BLaER1 treated with 17β-estradiol and CSF1 and Interleukin-3, amounts not matched to agents 10 nM and 100 nM (cell line): ENCODE data around the gene GFAP.

Experiments
- H3K27ac ChIP-seq, 11 experiments: shearing (Covaris generic); formaldehyde crosslinking; 2 replicates each; pipeline ENCODE4 v1.8.1; 2022
- H3K27me3 ChIP-seq, 11 experiments: shearing (Covaris generic); formaldehyde crosslinking; 2 replicates each; pipeline ENCODE4 v1.8.1; 2022
- H3K36me3 ChIP-seq, 11 experiments: shearing (Covaris generic); formaldehyde crosslinking; 2 replicates each; pipeline ENCODE4 v1.8.1; 2022
- H3K4me1 ChIP-seq, 10 experiments: shearing (Covaris generic); formaldehyde crosslinking; 2 replicates each; pipeline ENCODE4 v1.8.1; 2022
- H3K4me2 ChIP-seq, 11 experiments: shearing (Covaris generic); formaldehyde crosslinking; 2 replicates each; pipeline ENCODE4 v1.8.1; 2022
- H3K4me3 ChIP-seq, 10 experiments: shearing (Covaris generic); formaldehyde crosslinking; 2 replicates each; pipeline ENCODE4 v1.8.1; 2022
- H3K9ac ChIP-seq, 11 experiments: shearing (Covaris generic); formaldehyde crosslinking; 2 replicates each; pipeline ENCODE4 v1.8.1; 2022
- H3K9me3 ChIP-seq, 11 experiments: shearing (Covaris generic); formaldehyde crosslinking; replicated peaks in 1 of 11; 2 replicates each; pipeline ENCODE4 v1.8.1; 2022
- H4K20me1 ChIP-seq, 11 experiments: shearing (Covaris generic); formaldehyde crosslinking; 2 replicates each; pipeline ENCODE4 v1.8.1; 2022
- Cebpa-rat ChIP-seq, 11 experiments: shearing (Covaris generic); IDR thresholded peaks; 2 replicates each; pipeline ENCODE4 v1.8.1; 2022

Gene GFAP

DNA sequence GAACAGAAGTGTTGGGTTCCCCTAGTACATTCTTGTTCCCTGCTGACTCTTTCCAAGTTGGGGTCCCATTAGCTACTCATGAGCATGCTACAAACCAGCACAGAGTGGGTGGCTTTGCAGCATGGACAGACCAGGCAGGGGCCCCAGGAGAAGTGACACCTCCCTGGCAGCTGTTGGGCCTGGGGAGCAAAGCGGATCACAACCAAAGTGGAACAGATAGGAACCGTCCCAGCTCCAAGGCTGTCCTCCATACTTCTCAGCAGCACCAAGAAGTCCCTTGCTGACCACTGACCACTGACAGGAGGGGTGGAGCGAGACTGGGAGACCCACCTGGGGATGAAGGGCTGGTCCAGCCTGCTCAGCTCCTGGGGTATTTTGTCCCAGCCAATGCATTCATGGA is 12.4 kb upstream of the GFAP start:
- Histone ChIP-seq H3K4me3 (no peak overlapping the region), H3K4me2 (peak overlapping the region in 1 of 11 experiments; percentile 4; a peak in 1 of 22 replicates), H3K27ac (no peak overlapping the region; a peak in 1 of 22 replicates), H4K20me1 (peaks cover 0 to 73% (median 38%) of the 10 kb centered on the region in 11 experiments; a peak in 14 of 22 replicates), H3K9ac (peak overlapping the region in 1 of 11 experiments; percentile 19; a peak in 1 of 22 replicates), H3K4me1 (peaks cover 0 to 18% (median 12%) of the 10 kb centered on the region in 10 experiments; a peak in 14 of 20 replicates), H3K27me3 (no peaks in the 10 kb centered on the region), H3K36me3 (peaks cover 4 to 85% (median 74%) of the 10 kb centered on the region in 11 experiments; a peak in 20 of 22 replicates), H3K9me3 (no peaks in the 10 kb centered on the region)
- no peak for TF ChIP-seq Cebpa-rat (IDR thresholded peaks at IDR 0.05)

DNA sequence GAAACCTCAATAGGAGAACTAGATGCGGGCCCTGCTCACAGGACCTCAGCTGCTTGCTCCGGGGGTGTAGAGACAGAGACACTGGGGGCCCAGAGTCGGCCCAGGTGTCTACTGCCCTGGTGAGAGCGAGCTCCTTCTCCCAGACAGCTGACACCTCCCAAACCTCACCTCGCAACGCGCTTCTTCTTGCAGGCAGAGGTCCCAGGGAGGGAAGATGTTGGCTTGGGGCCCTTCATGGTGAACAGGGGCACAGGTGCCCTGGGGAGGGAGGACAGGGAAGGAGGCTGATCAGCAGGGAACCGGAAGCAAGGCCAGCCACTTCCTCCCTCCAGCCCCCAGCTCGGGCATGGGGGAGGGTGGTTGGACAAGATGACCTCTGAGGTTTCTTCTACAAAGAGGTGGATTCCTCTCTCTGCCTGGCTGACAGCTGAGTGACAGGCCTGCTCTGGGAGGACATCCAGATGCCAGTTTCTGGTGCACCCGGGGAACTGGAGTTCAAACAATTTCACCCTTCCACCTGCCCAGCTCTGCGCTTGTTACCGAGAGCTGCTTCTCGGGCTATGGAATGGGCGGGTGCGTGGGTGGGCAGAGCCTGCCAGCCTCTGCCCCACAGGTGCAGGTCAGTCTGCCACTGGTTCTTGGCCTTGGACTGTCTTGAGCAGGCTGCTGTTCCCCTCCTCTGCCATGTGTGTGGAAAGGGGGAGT is 11.7 kb upstream of the GFAP start:
- Histone ChIP-seq H3K9ac (peak overlapping the region in 2 of 11 experiments; percentile 19 to 28; a peak in 2 of 22 replicates), H3K9me3 (no peaks in the 10 kb centered on the region), H3K36me3 (peaks cover 4 to 78% (median 67%) of the 10 kb centered on the region in 11 experiments; a peak in 20 of 22 replicates), H3K4me3 (no peak overlapping the region), H3K27me3 (no peaks in the 10 kb centered on the region), H3K4me1 (peaks cover 0 to 22% (median 14%) of the 10 kb centered on the region in 10 experiments; a peak in 17 of 20 replicates), H4K20me1 (peaks cover 0 to 65% (median 34%) of the 10 kb centered on the region in 11 experiments; a peak in 14 of 22 replicates), H3K4me2 (peak overlapping the region in 4 of 11 experiments; percentile 2 to 63 (median 52); a peak in 5 of 22 replicates), H3K27ac (no peak overlapping the region)
- TF ChIP-seq Cebpa-rat (IDR thresholded peaks at IDR 0.05), result no peak

DNA sequence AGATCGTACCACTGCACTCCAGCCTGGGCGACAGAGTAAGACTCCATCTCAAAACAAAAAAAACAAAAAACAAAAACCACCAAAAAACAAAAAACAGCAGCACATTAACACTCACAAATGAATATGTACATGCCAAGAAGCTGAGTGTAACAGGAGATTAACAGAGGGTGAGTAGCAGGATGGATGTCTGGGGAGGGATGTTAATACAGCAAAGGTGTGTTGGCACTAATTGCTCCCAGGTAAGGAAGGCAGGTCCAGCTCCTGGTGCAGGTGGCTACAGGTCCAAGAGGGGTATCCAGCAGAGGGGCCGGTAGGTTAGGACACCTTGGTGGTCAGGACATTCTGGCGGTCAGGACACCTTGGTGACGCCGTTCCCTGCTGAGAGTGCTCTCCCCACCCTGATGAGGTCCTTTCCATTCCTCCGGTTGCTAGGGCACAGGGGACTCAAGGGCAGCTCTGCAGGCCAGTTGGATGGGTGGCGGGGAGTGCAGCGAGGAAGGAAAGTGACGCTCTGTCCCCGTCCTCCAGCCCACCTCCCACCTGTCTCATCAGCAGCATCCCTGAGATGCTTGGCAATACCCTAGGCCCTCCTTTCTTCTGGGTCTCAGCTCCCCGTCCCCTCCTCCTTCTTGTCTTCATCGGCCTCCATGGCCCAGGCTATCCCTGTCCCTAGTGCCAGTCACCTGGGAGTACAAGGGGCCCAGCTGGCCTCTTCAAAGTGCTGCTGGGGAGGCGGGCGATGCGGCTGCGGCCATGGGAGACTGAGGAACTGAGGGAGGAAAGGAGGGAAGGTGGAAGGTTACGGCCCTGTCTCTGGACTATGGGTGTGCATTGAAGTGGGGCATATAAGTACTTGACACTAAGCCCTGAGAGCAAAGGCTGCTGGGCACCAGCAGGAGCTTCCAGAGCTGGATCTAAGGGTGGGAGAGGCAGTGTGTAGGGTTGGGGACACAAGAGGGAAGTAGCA is 10.7 kb upstream of the GFAP start:
- peaks cover under 1 to 69% (median 57%) of the 10 kb centered on the region in 11 experiments; a peak in 20 of 22 replicates for H3K36me3 ChIP-seq
- no peaks in the 10 kb centered on the region for H3K9me3 ChIP-seq
- H3K4me2 ChIP-seq, result no peak overlapping the region
- no peak overlapping the region for H3K9ac ChIP-seq
- TF ChIP-seq Cebpa-rat (IDR thresholded peaks at IDR 0.05), result no peak
- H3K4me3 ChIP-seq, result no peak overlapping the region
- H3K4me1 ChIP-seq, result peaks cover 9 to 31% (median 21%) of the 10 kb centered on the region in 10 experiments
- H3K27ac ChIP-seq, result no peak overlapping the region
- peaks cover 0 to 5% (median 0%) of the 10 kb centered on the region in 11 experiments; a peak in 4 of 22 replicates for H3K27me3 ChIP-seq
- peaks cover 0 to 56% (median 30%) of the 10 kb centered on the region in 11 experiments; a peak in 14 of 22 replicates for H4K20me1 ChIP-seq

DNA sequence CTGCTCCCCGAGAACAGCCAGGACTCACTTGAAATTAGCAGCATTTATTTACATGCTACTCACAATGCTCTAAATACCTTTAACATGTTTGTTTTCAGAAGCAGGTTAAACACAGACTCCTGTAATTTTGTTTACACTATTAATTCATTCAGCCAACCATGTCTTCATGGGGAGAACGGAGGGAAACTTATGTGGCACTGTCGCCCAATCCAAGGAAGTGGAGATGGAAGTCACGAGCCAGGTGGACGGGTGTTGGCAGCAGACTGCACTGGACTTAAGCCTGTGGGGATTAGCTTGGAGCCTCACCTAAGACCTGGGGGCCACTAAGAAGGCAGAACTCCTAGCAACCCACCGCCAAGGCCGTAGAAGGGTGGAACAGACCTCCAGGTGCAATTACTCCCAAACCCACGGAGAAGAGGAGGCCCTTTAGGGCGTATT is 8.8 kb upstream of the GFAP start:
- H4K20me1 ChIP-seq, result peaks cover 0 to 54% (median 27%) of the 10 kb centered on the region in 11 experiments; a peak in 13 of 22 replicates
- peaks cover 0 to 50% (median 38%) of the 10 kb centered on the region in 11 experiments; a peak in 18 of 22 replicates for H3K36me3 ChIP-seq
- no peak overlapping the region for H3K4me3 ChIP-seq
- H3K27me3 ChIP-seq, result peaks cover 0 to 12% (median 0%) of the 10 kb centered on the region in 11 experiments; a peak in 4 of 22 replicates
- H3K9ac ChIP-seq, result no peak overlapping the region
- no peak overlapping the region for H3K4me2 ChIP-seq
- no peak for TF ChIP-seq Cebpa-rat (IDR thresholded peaks at IDR 0.05)
- peaks cover 21 to 48% (median 36%) of the 10 kb centered on the region in 10 experiments for H3K4me1 ChIP-seq
- H3K9me3 ChIP-seq, result no peaks in the 10 kb centered on the region
- no peak overlapping the region for H3K27ac ChIP-seq

DNA sequence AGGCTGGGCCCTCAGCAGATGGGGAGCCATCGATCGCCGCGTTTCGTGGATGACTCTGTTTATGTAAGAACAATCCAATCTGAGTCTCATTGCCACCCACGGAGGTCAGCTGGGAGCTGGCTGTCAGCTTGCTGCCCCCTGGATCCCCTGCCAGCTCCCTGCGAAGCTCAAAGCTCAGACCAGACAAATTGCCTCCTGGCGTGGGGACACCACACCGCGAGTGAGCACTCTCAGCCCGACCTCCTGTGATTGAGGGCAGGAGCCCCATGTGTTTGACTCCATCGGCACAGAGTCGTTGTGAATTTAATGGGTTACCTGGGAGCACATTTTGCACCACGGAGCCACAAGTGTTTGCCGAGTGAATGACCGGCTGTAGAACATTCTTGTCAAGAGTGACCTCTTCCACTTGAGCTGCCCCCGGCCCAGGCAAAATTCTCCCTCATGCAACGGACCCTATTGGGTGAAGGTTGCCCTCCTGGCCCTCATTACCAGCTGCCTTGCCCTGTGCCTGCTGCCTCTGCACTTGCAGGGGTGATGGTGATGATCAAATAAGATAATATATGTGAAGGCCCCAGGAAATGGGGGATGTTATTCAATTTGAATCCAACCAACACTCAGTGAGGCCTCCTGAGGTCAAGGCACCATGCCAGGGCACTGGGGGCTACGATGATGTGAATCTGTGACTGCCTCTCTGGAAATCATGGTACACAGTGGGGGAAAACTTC is 7.6 kb upstream of the GFAP start:
- no peak for TF ChIP-seq Cebpa-rat (IDR thresholded peaks at IDR 0.05)
- H3K36me3 ChIP-seq, result peaks cover 0 to 38% (median 26%) of the 10 kb centered on the region in 11 experiments; a peak in 18 of 22 replicates
- H3K27me3 ChIP-seq, result peaks cover 0 to 12% (median 0%) of the 10 kb centered on the region in 11 experiments; a peak in 4 of 22 replicates
- H3K27ac ChIP-seq, result no peak overlapping the region
- no peak overlapping the region for H3K4me3 ChIP-seq
- no peaks in the 10 kb centered on the region for H3K9me3 ChIP-seq
- H3K9ac ChIP-seq, result no peak overlapping the region
- peaks cover 21 to 45% (median 36%) of the 10 kb centered on the region in 10 experiments for H3K4me1 ChIP-seq
- H4K20me1 ChIP-seq, result peaks cover 0 to 42% (median 15%) of the 10 kb centered on the region in 11 experiments; a peak in 12 of 22 replicates
- no peak overlapping the region for H3K4me2 ChIP-seq

DNA sequence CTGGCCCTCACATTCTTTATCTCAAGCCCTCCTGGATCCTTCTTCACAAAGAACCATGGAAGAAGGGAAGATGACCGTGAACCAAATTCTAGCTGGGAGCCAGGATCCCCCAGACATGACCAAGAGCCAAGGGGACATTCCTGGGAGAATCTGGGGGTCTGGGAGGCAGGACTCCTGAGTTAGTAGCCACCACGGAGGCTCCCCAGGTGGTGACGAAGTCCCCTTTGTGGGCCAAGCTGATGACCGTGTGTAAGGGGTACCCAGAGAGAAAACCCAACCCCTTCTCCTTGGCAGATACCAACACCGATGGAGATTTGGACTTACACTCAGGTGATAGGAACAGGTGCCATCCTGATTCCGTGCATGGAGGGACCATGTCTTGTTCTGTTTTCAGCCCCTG is 6.8 kb upstream of the GFAP start:
- Histone ChIP-seq H3K9me3 (no peaks in the 10 kb centered on the region), H3K27me3 (peaks cover 0 to 12% (median 0%) of the 10 kb centered on the region in 11 experiments; a peak in 4 of 22 replicates), H3K4me1 (peaks cover 13 to 41% (median 32%) of the 10 kb centered on the region in 10 experiments), H3K9ac (0 out of 22 replicates have a peak overlapping the region, but pooled peaks of 1 of the 11 experiments have one; percentile 33), H3K27ac (no peak overlapping the region), H3K4me3 (no peak overlapping the region), H3K36me3 (peaks cover 0 to 30% (median 18%) of the 10 kb centered on the region in 11 experiments; a peak in 18 of 22 replicates), H3K4me2 (peak overlapping the region in 9 of 11 experiments; percentile 40 to 80 (median 74); a peak in 9 of 22 replicates), H4K20me1 (peaks cover 0 to 34% (median 8%) of the 10 kb centered on the region in 11 experiments; a peak in 11 of 22 replicates)
- no peak for TF ChIP-seq Cebpa-rat (IDR thresholded peaks at IDR 0.05)

DNA sequence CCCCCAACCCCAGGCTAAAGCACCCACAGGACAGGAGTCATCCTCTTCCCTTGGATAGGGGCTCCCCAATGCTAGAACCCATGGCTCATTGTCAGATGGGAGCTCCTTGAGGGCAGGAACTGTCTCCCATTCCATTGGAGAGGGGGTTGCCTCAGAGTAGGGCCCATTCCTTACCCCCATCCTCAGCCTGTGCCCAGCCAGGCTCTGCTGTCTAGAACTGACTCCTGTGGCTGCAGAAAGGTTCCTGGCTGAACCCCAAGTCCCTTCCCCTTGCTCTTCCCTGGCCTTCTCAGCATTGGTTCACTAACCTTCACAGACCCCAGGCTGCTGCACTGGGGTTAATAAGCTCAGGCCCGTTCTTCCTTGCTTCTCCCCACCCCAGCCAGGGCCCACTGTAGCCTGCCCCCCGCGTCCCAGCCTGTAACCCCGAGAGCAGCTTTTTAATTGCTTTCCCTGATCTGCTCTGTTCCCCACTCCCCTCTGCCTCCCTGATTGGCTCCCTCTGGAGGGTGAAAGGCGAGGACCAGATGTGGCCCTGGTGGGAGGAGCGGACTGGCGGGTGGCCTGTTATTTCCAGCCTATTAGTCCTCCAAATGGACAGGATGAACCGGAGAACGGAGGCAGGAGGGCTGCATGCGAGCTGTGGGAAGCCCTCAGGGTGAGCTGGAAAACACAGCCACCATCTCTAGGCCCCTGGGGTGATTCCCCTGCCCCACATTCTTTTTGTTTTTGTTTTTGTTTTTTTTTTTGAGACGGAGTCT is 6.0 kb upstream of the GFAP start:
- Histone ChIP-seq H3K4me2 (peak overlapping the region in 10 of 11 experiments; percentile 24 to 80 (median 74); a peak in 19 of 22 replicates), H3K27me3 (peaks cover 0 to 12% (median 0%) of the 10 kb centered on the region in 11 experiments; a peak in 4 of 22 replicates), H3K4me1 (peaks cover 8 to 41% (median 29%) of the 10 kb centered on the region in 10 experiments; a peak in 19 of 20 replicates), H3K4me3 (no peak overlapping the region), H4K20me1 (peaks cover 0 to 26% (median 3%) of the 10 kb centered on the region in 11 experiments; a peak in 9 of 22 replicates), H3K9ac (peak overlapping the region in 4 of 11 experiments; percentile 10 to 38 (median 30); a peak in 6 of 22 replicates), H3K27ac (no peak overlapping the region), H3K9me3 (no peaks in the 10 kb centered on the region), H3K36me3 (peaks cover 0 to 22% (median 10%) of the 10 kb centered on the region in 11 experiments; a peak in 18 of 22 replicates)
- TF ChIP-seq Cebpa-rat (IDR thresholded peaks at IDR 0.05), result no peak
